GM21390 (cell line): ENCODE measurements around the gene CAMSAP3.

Experiments
- ATAC-seq: cut with Tn5 transposase; IDR thresholded peaks from one replicate; pipeline ENCODE4 v1.9.1; 2021; ENCODE audit not compliant: unreplicated experiment

CAMSAP3 gene

GRCh38 chr19:7595466-7596133, at the start of gene CAMSAP3:
Gene CAMSAP3 (plus strand): TSS chr19:7595863. CDS start chr19:7596003, 140 bp downstream.
- no peak for ATAC-seq

GRCh38 chr19:7545904-7546303, 49.8 kb upstream of the CAMSAP3 start:
- ATAC-seq: no peak

- ATAC-seq: no peak
Observed at GRCh38 chr19:7547159-7547558, 48.5 kb upstream of the CAMSAP3 start.

DNA sequence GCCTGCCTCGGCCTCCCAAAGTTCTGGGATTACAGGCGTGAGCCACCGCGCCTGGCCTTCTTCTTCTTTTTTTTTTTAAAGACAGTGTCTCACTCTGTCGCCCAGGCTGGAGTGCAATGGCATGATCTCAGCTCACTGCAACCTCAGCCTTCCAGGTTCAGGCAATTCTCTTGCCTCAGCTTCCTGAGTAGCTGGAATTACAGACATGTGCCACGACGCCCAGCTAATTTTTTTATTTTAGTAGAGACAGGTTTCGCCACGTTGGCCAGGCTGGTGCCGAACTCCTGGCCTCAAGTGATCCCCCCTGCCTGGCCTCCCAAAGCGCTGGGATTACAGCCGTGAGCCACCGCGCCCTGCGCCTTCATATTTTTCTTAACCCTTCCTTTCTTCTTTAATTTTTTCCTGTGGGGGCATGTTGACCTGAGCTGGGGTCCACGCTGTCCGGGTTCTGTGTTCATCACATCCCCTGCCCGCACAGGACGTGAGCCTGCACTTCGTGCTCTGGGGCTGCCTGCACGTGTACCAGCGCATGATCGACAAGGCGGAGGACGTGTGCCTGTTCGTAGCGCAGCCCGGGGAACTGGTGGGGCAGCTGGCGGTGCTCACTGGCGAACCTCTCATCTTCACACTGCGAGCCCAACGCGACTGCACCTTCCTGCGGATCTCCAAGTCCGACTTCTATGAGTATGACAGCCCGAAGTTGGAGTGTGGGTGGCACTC, 46.1 kb upstream of the CAMSAP3 start:
- no peak for ATAC-seq

- ATAC-seq: no peak
Observed at GRCh38 chr19:7550169-7550770, 45.4 kb upstream of the CAMSAP3 start.

DNA sequence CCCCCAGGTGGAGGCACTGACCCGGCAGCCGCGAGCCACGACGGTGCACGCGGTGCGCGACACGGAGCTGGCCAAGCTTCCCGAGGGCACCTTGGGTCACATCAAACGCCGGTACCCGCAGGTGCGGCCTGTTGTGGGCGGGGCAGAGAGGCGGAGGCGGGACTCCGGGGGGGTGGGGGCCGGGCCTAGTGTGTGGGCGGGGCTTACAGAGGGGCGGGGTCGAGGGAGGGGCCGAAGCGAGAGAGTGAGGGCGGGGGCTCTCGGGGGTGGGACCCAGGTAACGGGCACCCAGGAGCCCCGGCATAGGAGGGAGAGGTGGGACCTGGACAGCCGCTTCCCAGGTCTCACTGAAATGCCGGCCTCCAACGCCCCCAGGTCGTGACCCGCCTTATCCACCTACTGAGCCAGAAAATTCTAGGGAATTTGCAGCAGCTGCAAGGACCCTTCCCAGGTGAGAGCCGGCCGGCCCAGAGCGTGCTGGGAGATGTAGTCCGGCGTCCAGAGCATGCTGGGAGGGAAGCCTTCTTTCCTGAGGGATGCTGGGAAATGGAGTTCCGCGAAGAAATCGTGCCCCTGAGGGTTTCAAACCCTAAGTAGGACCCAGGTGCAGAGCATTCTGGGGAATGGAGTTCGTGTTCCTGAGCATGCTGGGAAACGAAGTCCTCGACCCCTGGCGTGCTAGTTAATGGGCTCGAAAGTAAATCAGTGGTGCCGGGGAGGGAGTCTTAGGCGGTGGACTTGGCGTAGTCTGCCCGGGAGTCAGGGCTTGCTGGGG, 44.5 kb upstream of the CAMSAP3 start:
- no peak for ATAC-seq

DNA sequence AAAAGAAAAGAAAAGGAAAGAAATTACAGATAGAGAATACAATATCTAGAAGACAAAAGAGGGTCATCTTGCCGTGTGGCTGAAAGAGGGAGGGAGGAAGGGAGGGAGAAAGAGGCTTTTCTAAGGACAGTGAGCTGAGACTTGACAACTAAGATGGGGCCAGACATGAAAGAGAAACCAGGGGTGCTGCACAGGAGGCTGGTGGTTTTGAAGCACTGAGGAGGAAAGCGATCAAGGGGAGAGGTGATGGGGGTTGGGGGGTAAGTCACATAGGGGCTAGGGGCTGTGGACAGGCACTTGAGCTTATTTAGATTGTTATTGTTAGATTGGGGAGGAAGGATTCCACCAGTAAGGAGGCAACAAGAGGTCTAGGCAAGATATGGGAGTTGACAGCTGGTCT, 42.9 kb upstream of the CAMSAP3 start:
- no peak for ATAC-seq

DNA sequence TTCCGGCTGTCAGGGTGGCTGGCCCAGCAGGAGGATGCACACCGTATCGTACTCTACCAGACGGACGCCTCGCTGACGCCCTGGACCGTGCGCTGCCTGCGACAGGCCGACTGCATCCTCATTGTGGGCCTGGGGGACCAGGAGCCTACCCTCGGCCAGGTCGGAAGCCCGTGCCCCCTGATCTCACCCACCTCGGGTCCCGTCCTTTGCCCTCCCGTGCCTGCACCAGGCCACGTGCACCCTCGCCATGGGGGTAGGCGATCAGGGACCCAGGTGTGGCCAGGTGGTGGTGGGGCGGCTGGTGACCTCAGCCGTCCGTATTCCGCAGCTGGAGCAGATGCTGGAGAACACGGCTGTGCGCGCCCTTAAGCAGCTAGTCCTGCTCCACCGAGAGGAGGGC, 41.1 kb upstream of the CAMSAP3 start:
- ATAC-seq: no peak

GRCh38 chr19:7554990-7555864, 40.4 kb upstream of the CAMSAP3 start:
- no peak for ATAC-seq

- ATAC-seq: no peak
Observed at GRCh38 chr19:7556696-7557315, 38.9 kb upstream of the CAMSAP3 start.

DNA sequence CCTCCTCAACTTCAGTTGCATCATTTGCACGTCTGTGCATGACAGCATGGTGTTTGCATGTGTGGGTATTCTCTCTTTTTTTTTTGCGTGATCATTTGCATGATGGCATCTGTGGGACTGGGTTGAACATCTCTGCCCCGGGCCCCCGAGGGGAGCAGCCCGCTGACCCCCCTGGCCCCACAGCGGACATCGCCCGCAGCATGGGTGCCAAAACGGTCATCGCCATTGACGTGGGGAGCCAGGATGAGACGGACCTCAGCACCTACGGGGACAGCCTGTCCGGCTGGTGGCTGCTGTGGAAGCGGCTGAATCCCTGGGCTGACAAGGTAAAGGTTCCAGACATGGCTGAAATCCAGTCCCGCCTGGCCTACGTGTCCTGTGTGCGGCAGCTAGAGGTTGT, 37.0 kb upstream of the CAMSAP3 start:
- ATAC-seq: no peak

GRCh38 chr19:7559102-7559501, 36.6 kb upstream of the CAMSAP3 start:
- no peak for ATAC-seq

- no peak for ATAC-seq
Observed at GRCh38 chr19:7560255-7560654, 35.4 kb upstream of the CAMSAP3 start.

DNA sequence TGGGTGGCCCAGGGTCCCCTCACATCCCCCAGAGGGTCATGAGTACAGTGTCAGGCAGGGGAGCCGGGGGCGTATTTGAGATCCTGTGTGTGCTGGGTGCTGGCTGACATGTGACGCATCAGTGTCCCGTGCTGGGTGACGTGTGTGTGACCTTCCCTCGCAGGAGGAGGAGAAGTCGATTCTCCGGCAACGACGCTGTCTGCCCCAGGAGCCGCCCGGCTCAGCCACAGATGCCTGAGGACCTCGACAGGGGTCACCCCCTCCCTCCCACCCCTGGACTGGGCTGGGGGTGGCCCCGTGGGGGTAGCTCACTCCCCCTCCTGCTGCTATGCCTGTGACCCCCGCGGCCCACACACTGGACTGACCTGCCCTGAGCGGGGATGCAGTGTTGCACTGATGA, 34.3 kb upstream of the CAMSAP3 start:
- no peak for ATAC-seq

GRCh38 chr19:7562646-7563393, 32.8 kb upstream of the CAMSAP3 start:
- no peak for ATAC-seq

GRCh38 chr19:7564866-7565265, 30.8 kb upstream of the CAMSAP3 start:
- no peak for ATAC-seq

DNA sequence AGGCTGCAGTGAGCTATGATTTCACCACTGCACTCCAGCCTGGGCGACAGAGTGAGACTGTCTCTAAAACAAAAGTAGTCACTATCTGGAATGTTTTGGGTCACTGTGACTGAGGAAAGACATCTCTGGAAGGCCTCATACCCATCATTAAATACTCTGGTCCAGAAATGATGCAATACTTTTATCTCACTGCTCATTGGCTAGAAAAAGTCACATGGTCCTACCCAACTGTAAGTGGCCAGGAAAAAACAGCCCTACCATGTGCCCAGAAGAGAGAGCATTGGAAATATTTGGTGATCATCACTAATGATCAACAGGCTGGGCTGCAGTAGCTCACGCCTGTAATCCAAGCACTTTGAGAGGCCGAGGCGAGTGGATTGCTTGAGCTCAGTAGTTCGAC, 30.3 kb upstream of the CAMSAP3 start:
- no peak for ATAC-seq

GRCh38 chr19:7570761-7571160, 24.9 kb upstream of the CAMSAP3 start:
- no peak for ATAC-seq

- no peak for ATAC-seq
Observed at GRCh38 chr19:7575434-7576040, 20.1 kb upstream of the CAMSAP3 start.
